Stimulated activated CD8-positive, alpha-beta memory T cell treated with anti-CD3 and anti-CD28 coated beads, Interleukin-12 subunit alpha, Interleukin-12 subunit beta, amount 100 ng/mL, for 1 hour (primary cell): Measurements from ENCODE around the gene CACNA1I.

Source experiments
- DNase-seq: peaks from one replicate; pipeline ENCODE4 v3.0.0-alpha.2; 2020; ENCODE audit warnings: low read depth

The CACNA1I gene

GRCh38 chr22:39666926-39667325 lies 96.4 kb downstream of the CACNA1I start:
- no peak for DNase-seq

GRCh38 chr22:39669432-39669831 lies 98.9 kb downstream of the CACNA1I start:
- no peak for DNase-seq

DNA sequence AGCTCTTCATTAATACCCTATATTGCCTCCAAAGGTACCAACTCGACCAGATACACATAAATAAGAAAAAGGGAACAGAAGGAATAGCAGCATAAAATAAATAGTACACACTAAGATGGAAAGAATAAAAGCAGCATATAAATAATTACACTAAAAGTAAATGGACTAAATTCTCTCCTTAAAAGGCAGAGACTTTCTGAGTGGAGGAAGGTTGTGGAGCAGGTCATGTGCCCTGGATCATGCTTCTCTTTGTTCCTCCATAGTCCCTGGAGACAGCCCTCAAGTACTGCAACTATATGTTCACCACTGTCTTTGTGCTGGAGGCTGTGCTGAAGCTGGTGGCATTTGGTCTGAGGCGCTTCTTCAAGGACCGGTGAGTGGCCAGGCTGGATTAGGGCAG lies 101.4 kb downstream of the CACNA1I start:
- no peak for DNase-seq

DNA sequence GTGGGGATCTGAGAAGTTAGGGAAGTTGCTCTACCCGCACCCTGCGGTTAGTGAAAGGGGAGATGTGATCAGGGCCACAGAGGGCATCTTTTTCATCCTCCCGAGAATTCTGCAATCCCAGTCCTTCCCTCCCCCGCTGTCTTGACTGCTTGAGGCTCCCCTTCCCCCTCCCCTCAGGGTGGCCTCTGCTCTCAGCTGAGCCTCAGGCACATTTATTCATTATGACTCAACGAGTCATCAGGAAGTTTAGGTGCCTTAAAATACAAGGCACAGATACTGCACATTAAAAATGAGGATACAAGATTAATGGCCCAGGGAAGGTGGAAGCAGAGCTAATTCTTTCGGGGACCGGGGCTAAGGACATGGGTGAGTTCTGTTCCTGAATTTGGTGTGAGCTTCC lies 104.0 kb downstream of the CACNA1I start:
- DNase-seq, result no peak

- no peak for DNase-seq
These were observed 105.4 kb downstream of the CACNA1I start for GRCh38 chr22:39675947-39676346.

- no peak for DNase-seq
These were observed 107.4 kb downstream of the CACNA1I start for GRCh38 chr22:39677967-39678366.

- no peak for DNase-seq
These were observed 108.4 kb downstream of the CACNA1I start for GRCh38 chr22:39678862-39679490.

DNA sequence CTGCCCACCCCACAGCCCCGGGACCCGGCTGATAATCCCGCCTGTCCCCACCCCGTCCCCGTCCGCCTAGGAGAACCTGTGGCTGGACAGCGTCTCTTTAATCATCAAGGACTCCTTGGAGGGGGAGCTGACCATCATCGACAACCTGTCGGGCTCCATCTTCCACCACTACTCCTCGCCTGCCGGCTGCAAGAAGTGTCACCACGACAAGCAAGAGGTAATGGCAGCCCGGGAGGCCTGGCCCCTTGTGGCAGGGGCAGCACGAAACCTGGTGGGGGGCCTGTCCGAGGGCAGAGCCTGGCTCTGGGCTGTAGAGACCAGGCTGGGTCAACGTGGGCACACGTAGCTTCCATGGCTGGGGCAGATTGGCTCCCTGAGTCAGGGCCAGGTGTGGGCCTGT lies 109.1 kb downstream of the CACNA1I start:
- no peak for DNase-seq

DNA sequence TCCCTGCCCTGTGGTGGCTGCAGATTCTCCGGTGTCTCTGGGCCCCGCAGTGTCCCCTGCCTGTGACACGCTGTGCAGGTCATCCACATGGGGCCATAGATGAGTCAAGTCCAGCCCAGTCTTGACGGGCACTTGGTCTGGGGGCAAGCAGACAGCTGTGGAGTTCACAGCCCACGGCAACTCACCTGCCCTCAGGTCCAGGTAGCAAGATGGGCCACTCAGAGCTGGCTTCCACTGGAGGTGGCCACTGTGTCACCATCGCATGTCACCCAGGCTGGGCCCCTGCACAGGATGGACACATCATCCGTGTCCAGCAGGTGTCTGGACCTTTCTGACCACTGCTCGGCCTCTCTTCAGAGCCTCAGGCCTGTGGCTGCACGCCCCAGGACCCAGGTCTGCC lies 109.9 kb downstream of the CACNA1I start:
- DNase-seq, result no peak

DNA sequence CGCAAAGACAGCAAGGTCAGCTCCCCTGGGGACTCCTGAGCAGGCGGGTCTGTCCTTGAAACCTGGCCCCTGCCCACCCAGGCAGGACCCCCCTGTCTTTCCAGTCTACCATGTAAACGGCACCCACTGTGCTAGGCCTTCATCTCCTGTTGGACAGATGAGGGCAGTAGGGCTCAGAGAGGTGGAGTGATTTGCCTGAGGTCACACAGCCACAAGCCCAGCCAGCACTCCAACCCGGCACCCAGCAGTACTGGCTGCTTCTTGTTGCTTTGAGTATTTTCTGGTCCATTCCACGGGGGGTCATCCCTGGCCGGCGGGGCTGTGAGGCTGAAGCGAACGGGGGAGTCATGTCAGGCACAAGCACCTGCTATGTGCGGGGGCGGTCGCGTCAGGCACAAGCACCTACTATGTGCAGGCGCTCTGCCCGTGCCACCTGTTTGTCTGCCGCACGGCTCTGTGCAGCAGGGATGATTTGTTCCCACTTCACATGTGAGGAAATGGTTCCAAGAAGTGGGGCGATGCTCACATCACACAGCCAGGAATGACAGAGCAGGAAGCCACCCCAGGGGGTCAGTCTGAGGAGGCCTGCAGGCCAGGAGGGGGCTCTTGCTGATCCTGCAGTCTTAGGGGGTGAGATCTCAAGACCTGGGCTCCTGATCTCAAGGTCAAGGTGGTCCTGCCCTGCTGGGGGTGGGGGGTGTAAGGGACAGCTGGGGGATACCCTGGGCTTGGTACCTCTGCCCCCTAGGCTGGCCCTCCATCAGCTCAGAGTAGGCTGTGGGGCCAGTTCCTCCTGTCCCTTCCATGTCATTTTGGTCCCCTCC lies 110.7 kb downstream of the CACNA1I start:
- DNase-seq, result no peak

GRCh38 chr22:39682994-39683393 lies 112.4 kb downstream of the CACNA1I start:
- no peak for DNase-seq

- DNase-seq, result no peak
These were observed 113.1 kb downstream of the CACNA1I start for GRCh38 chr22:39683639-39684038.

GRCh38 chr22:39684702-39685281 lies 114.2 kb downstream of the CACNA1I start:
- no peak for DNase-seq

GRCh38 chr22:39685336-39686177 lies 115.0 kb downstream of the CACNA1I start:
- DNase-seq, result no peak

DNA sequence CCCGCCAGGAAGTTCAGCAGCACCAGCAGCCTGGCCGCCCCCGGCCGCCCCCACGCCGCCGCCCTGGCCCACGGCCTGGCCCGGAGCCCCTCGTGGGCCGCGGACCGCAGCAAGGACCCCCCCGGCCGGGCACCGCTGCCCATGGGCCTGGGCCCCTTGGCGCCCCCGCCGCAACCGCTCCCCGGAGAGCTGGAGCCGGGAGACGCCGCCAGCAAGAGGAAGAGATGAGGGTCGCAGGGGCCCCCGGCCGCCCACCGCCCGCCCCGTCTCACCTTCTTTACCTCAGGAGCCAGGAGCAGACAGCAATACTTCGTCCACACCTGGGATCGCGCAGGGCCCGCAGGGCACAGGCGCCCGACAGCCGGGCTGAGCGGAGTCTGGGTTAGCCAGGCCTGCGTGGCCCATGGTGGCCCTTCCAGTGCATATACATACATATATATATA lies 115.6 kb downstream of the CACNA1I start:
- DNase-seq, result no peak

DNA sequence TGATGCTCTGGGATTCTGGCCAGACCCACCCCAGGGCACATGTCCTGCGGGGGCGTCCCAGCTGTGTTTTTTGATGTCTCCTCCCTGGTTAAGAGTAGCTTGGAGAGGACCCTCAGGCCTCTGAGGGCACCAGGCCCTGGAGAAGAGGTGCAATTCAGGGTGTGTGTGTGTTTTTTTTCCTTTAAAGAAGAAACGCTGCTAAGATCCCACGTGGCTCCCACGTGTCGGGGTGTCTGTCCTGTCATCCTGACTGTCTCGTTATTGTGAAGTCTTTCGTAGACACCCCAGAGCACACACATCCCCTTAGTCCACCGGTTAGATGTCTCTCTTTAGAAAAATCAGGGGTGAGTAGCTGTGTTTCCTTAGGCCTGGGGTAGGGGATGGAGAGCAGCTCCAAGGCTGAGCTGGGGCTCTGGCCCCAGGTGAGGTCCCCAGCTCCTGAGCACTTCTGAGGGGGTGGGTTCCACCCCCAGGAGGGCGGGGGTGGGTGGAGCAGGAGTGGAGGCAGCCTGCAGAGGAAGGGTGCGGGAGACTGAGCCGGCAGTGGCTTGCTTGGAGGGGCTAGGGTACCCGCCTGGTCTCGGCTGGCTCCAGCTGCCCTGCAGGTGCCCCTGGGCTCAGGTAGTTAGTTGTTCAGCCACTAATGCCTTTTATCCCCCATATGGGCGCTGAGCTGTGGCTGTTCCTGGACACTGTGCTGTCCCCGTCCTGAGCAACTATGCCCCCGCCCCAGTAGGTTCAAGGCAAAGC lies 116.4 kb downstream of the CACNA1I start:
- no peak for DNase-seq

DNA sequence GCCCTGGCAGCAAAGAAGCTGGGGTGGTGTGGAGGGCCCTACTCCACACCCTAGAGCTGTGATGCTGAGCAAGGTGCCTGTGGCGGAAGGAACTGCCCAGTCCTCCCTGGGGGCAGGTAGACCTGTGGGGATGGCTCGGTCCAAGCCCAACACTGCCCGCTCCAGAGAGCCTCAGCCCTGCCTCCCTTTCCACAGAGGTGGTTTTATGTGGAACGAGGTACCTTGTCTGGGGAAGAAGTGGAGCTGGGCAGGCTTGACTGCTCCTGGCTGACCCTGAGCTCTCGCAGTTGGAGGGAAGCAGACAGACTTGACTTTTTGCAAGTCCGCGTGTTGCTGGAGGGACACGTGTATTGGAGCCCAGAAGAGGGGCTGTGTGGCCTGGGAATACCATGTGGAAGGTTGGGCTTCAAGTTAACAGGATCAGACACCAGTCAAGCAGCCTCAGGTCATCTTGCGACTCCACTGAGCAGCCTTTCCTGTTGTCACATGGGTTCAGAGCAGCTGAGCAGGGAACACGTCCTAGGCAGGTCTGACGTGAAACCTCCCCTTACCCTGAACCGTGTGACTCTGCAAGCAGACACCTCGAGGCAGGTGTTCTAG lies 117.7 kb downstream of the CACNA1I start:
- DNase-seq, result no peak

DNA sequence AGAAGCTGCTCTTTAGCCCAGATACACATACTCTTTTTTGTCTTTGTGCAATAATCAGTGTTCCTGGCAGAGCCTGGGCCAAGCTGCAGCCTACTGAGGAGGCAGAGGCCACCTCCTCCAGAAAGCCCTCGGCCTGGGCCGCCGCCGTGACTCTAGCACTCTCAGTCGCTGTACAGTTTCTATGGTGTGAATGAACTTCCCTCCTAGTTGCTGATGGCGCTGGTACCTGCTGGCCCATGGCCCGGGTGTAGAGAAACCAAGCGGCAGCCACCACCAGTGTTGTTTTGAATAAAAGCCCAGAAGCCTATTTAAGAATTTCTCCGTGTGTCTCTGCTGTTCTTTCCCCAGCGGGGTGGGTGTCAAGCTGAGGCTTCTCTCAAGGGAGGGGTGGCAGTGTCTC lies 118.9 kb downstream of the CACNA1I start:
- no peak for DNase-seq

- no peak for DNase-seq
These were observed 120.5 kb downstream of the CACNA1I start for GRCh38 chr22:39690881-39691605.

- DNase-seq, result no peak
These were observed 123.5 kb downstream of the CACNA1I start for GRCh38 chr22:39693943-39694500.
